SJSA1 (cell line): ENCODE results near the gene TAPBPL. TPM values are rescaled to one million over a fixed set of nuclear protein-coding genes. Genes with fewer than 3 reads are reported as not detected.
A peak's percentile ranks its signal among the peaks of the same experiment; 100 is the strongest.
"Not testable (repeated sequence)": the region's sequence is repeated elsewhere in the genome, so short reads cannot be mapped to it uniquely, and the experiment has no call there.

Experiments
- DNase-seq, 2 experiments: peaks; one replicate each; pipeline ENCODE4 v3.0.0-alpha.2; 2015 to 2020; ENCODE audit warnings: low spot score in 2 of 2, low read depth in 1 of 2
- H3K27ac ChIP-seq: fragments of 250-450 bp; sonication (Bioruptor Pico); 2 replicates; pipeline ENCODE4 v1.5.1; 2020; ENCODE audit warnings: mild to moderate bottlenecking, moderate library complexity
- H3K27me3 ChIP-seq: fragments of 250-450 bp; sonication (Bioruptor Pico); replicated peaks from 2 replicates; pipeline ENCODE4 v1.5.1; 2020; ENCODE audit warnings: mild to moderate bottlenecking, moderate library complexity
- H3K36me3 ChIP-seq: fragments of 250-450 bp; sonication (Bioruptor Pico); 2 replicates; pipeline ENCODE4 v1.5.1; 2020; ENCODE audit warnings: mild to moderate bottlenecking
- H3K4me1 ChIP-seq: fragments of 250-450 bp; sonication (Bioruptor Pico); replicated peaks from 2 replicates; pipeline ENCODE4 v1.6.1; 2021; ENCODE audit warnings: mild to moderate bottlenecking
- H3K4me3 ChIP-seq: fragments of 250-450 bp; sonication (Bioruptor Pico); 2 replicates; pipeline ENCODE4 v1.5.1; 2020; ENCODE audit warnings: mild to moderate bottlenecking
- H3K9me3 ChIP-seq: fragments of 250-450 bp; sonication (Bioruptor Pico); replicated peaks from 2 replicates; pipeline ENCODE4 v1.5.1; 2020; ENCODE audit warnings: mild to moderate bottlenecking
- total RNA-seq: library from RNA; depleted of rRNA; stranded (reverse); fragments of >200 nt; shearing (Covaris generic); gene quantifications from 2 replicates; pipeline ENCODE4 v1.2.3, GENCODE V29; 2014

Gene TAPBPL
- total RNA-seq, 1 experiment from 2014 or later = 5.4 TPM

- peaks cover 59% of the 10 kb centered on the region for H3K4me1 ChIP-seq
- H3K27ac ChIP-seq = no peak overlapping the region
- H3K27me3 ChIP-seq = no peaks in the 10 kb centered on the region
- H3K4me3 ChIP-seq = no peak overlapping the region
- no peak for DNase-seq
- H3K36me3 ChIP-seq = peaks cover 5% of the 10 kb centered on the region
- no peaks in the 10 kb centered on the region for H3K9me3 ChIP-seq
Measured at GRCh38 chr12:6472491-6472890, 20.6 kb downstream of the TAPBPL start.

GRCh38 chr12:6475233-6475975, 23.6 kb downstream of the TAPBPL start:
- not testable (repeated sequence) for H3K36me3 ChIP-seq, H3K9me3 ChIP-seq, H3K4me3 ChIP-seq, DNase-seq, H3K27ac ChIP-seq, H3K27me3 ChIP-seq
- H3K4me1 ChIP-seq = peaks cover 45% of the 10 kb centered on the region

- H3K27ac ChIP-seq = peak overlapping the region; percentile 34
- H3K27me3 ChIP-seq = no peaks in the 10 kb centered on the region
- H3K36me3 ChIP-seq = no peaks in the 10 kb centered on the region
- no peak overlapping the region for H3K4me3 ChIP-seq
- H3K4me1 ChIP-seq = peaks cover 42% of the 10 kb centered on the region
- DNase-seq = peak; percentile 71 to 95
- no peaks in the 10 kb centered on the region for H3K9me3 ChIP-seq
Measured at GRCh38 chr12:6476489-6476888, 24.6 kb downstream of the TAPBPL start.

GRCh38 chr12:6477601-6478377, 25.9 kb downstream of the TAPBPL start:
- not testable (repeated sequence) for DNase-seq, H3K9me3 ChIP-seq, H3K36me3 ChIP-seq, H3K27me3 ChIP-seq, H3K27ac ChIP-seq, H3K4me3 ChIP-seq
- peaks cover 42% of the 10 kb centered on the region for H3K4me1 ChIP-seq

GRCh38 chr12:6478416-6478815, 26.6 kb downstream of the TAPBPL start:
- Histone ChIP-seq H3K4me1 (peaks cover 42% of the 10 kb centered on the region), H3K9me3 (no peaks in the 10 kb centered on the region), H3K4me3 (no peak overlapping the region), H3K27ac (no peak overlapping the region), H3K36me3 (no peaks in the 10 kb centered on the region), H3K27me3 (no peaks in the 10 kb centered on the region)
- no peak for DNase-seq

- no peaks in the 10 kb centered on the region for H3K9me3 ChIP-seq
- no peak overlapping the region for H3K4me3 ChIP-seq
- peaks cover 16% of the 10 kb centered on the region for H3K36me3 ChIP-seq
- peaks cover 5% of the 10 kb centered on the region for H3K4me1 ChIP-seq
- H3K27me3 ChIP-seq = no peaks in the 10 kb centered on the region
- H3K27ac ChIP-seq = no peak overlapping the region
- no peak for DNase-seq
Measured at GRCh38 chr12:6488240-6488639, 36.4 kb downstream of the TAPBPL start.

GRCh38 chr12:6489449-6489848, 37.6 kb downstream of the TAPBPL start:
- no peak for DNase-seq

GRCh38 chr12:6490673-6491072, 38.8 kb downstream of the TAPBPL start:
- Histone ChIP-seq H3K36me3 (peaks cover 28% of the 10 kb centered on the region), H3K4me1 (peaks cover 16% of the 10 kb centered on the region)
- not testable (repeated sequence) for DNase-seq, H3K27ac ChIP-seq, H3K27me3 ChIP-seq, H3K9me3 ChIP-seq, H3K4me3 ChIP-seq

More at GRCh38 chr12:6489449-6489848, 37.6 kb downstream of the TAPBPL start:
- Histone ChIP-seq H3K27ac (no peak overlapping the region), H3K4me3 (no peak overlapping the region), H3K36me3 (peaks cover 16% of the 10 kb centered on the region), H3K4me1 (peaks cover 5% of the 10 kb centered on the region), H3K27me3 (no peaks in the 10 kb centered on the region), H3K9me3 (no peaks in the 10 kb centered on the region)

- Histone ChIP-seq H3K4me3 (peak within 1 kb of the TSS; percentile 56), H3K4me1 (peaks cover 17% of the 10 kb centered on the region), H3K27me3 (no peaks in the 10 kb centered on the region), H3K9me3 (no peaks in the 10 kb centered on the region), H3K36me3 (peaks cover 51% of the 10 kb centered on the region), H3K27ac (peak within 1 kb of the TSS; percentile 94)
- DNase-seq = peak; percentile 96 to 98
Measured at GRCh38 chr12:6492838-6493496, 41.1 kb downstream of the TAPBPL start, which contains the start of gene MRPL51. Gene MRPL51 (minus strand): TSS chr12:6493262. CDS start chr12:6493136, 126 bp downstream.

GRCh38 chr12:6493497-6494257, 41.8 kb downstream of the TAPBPL start, which contains the start of gene NCAPD2:
Gene NCAPD2 (plus strand): TSS chr12:6494102. CDS start chr12:6495099, 997 bp downstream.
- Histone ChIP-seq H3K4me1 (peaks cover 17% of the 10 kb centered on the region), H3K9me3 (no peaks in the 10 kb centered on the region), H3K4me3 (peak within 1 kb of the TSS; percentile 56), H3K27ac (peak within 1 kb of the TSS; percentile 94), H3K27me3 (no peaks in the 10 kb centered on the region), H3K36me3 (peaks cover 58% of the 10 kb centered on the region)
- DNase-seq = peak; percentile 98

GRCh38 chr12:6494258-6494743, 42.5 kb downstream of the TAPBPL start:
- Histone ChIP-seq H3K9me3 (no peaks in the 10 kb centered on the region), H3K27ac (peak overlapping the region; percentile 94), H3K4me3 (peak overlapping the region; percentile 56), H3K4me1 (peaks cover 17% of the 10 kb centered on the region), H3K27me3 (no peaks in the 10 kb centered on the region), H3K36me3 (peaks cover 64% of the 10 kb centered on the region)
- DNase-seq = no peak

GRCh38 chr12:6494968-6495367, 43.1 kb downstream of the TAPBPL start:
- H3K27me3 ChIP-seq = no peaks in the 10 kb centered on the region
- H3K9me3 ChIP-seq = no peaks in the 10 kb centered on the region
- H3K27ac ChIP-seq = peak overlapping the region; percentile 94
- peaks cover 17% of the 10 kb centered on the region for H3K4me1 ChIP-seq
- peaks cover 71% of the 10 kb centered on the region for H3K36me3 ChIP-seq
- DNase-seq = no peak
- H3K4me3 ChIP-seq = peak overlapping the region; percentile 56

- DNase-seq, H3K27ac ChIP-seq, H3K9me3 ChIP-seq, H3K4me3 ChIP-seq, H3K27me3 ChIP-seq: not testable (repeated sequence)
- peaks cover 80% of the 10 kb centered on the region for H3K36me3 ChIP-seq
- peaks cover 14% of the 10 kb centered on the region for H3K4me1 ChIP-seq
Measured at GRCh38 chr12:6497291-6497690, 45.4 kb downstream of the TAPBPL start.
